IMR-90 (cell line): Measurements from ENCODE around the gene IRF2BP2. TPM values are rescaled to one million over a fixed set of nuclear protein-coding genes. Genes with fewer than 3 reads are reported as not detected.
A peak's percentile ranks its signal among the peaks of the same experiment; 100 is the strongest.

ENCODE experiments used
- ATAC-seq: fragments of 200-7000 bp; cut with Tn5 transposase; 2 replicates; pipeline ENCODE4 v1.9.1; 2020; ENCODE audit warnings: low read depth, mild to moderate bottlenecking, moderate library complexity
- BruUV-seq: library from RNA; stranded (reverse); fragments of 400-500 nt; replicated peaks from 2 replicates; lab custom pipeline; 2021; lab: Mats Ljungman, UMichigan
- CTCF ChIA-PET: fragments of 300-600 bp; formaldehyde crosslinking; extraction: SDS; loops from one replicate; lab custom pipeline; 2021; ENCODE audit warnings: antibody characterized with exemption; lab: Yijun Ruan, JAX
- POLR2A ChIA-PET: fragments of 300-600 bp; sonication (Branson Sonifier 250); formaldehyde crosslinking; loops from one replicate; lab custom pipeline; 2022; ENCODE audit warnings: antibody characterized with exemption; ENCODE audit not compliant: unreplicated experiment; lab: Charles Lee
- DNase-seq: peaks from one replicate; pipeline ENCODE4 v3.0.0; 2013
- H2AFZ ChIP-seq: replicated peaks from 2 replicates; pipeline ENCODE3; 2013; ENCODE audit warnings: low read length, mild to moderate bottlenecking; ENCODE audit not compliant: poor library complexity
- H2AK5ac ChIP-seq: 2 replicates; pipeline ENCODE4 v1.6.1; 2013; ENCODE audit warnings: low read depth, low read length, inconsistent platforms
- H2AK9ac ChIP-seq: replicated peaks from 2 replicates; pipeline ENCODE3; 2013; ENCODE audit warnings: mild to moderate bottlenecking, low read depth, low read length, moderate library complexity; ENCODE audit not compliant: poor library complexity
- H2BK120ac ChIP-seq: 2 replicates; pipeline ENCODE4 v1.6.1; 2013; ENCODE audit warnings: low read depth, low read length, inconsistent platforms
- H2BK15ac ChIP-seq: 3 replicates; pipeline ENCODE4 v1.6.1; 2013; ENCODE audit warnings: low read depth, low read length, inconsistent platforms
- H2BK20ac ChIP-seq: 2 replicates; pipeline ENCODE4 v1.6.1; 2013; ENCODE audit warnings: low read depth, mild to moderate bottlenecking, inconsistent platforms, low read length, moderate library complexity
- H2BK5ac ChIP-seq: 2 replicates; pipeline ENCODE4 v1.6.1; 2013; ENCODE audit warnings: mild to moderate bottlenecking, low read depth, low read length, inconsistent platforms; ENCODE audit not compliant: poor library complexity, severe bottlenecking
- H3K14ac ChIP-seq: replicated peaks from 2 replicates; pipeline ENCODE4 v1.6.1; 2013; ENCODE audit warnings: low read depth, low read length, inconsistent platforms
- H3K18ac ChIP-seq: 2 replicates; pipeline ENCODE4 v1.6.1; 2013; ENCODE audit warnings: low read depth, low read length, control low read depth
- H3K23ac ChIP-seq: 2 replicates; pipeline ENCODE4 v1.6.1; 2013; ENCODE audit warnings: low read depth, low read length, inconsistent platforms
- H3K27ac ChIP-seq: 2 replicates; pipeline ENCODE4 v1.5.1; 2013; ENCODE audit warnings: mild to moderate bottlenecking, control low read depth, low read length; ENCODE audit not compliant: insufficient read depth
- H3K27me3 ChIP-seq: 2 replicates; pipeline ENCODE4 v1.6.1; 2013; ENCODE audit warnings: low read length; ENCODE audit not compliant: control insufficient read depth, insufficient read depth
- H3K36me3 ChIP-seq: 2 replicates; pipeline ENCODE4 v1.6.1; 2013; ENCODE audit warnings: low read length, mixed read lengths; ENCODE audit not compliant: control insufficient read depth, insufficient read depth
- H3K4ac ChIP-seq: 2 replicates; pipeline ENCODE4 v1.6.1; 2013; ENCODE audit warnings: low read depth, low read length, inconsistent platforms
- H3K4me1 ChIP-seq: 2 replicates; pipeline ENCODE4 v1.6.1; 2013; ENCODE audit warnings: low read length, mixed read lengths; ENCODE audit not compliant: control insufficient read depth, insufficient read depth
- H3K4me2 ChIP-seq: 2 replicates; pipeline ENCODE4 v1.6.1; 2013; ENCODE audit warnings: low read depth, mild to moderate bottlenecking, control low read depth, low read length, moderate library complexity
- H3K4me3 ChIP-seq: 2 replicates; pipeline ENCODE4 v1.5.1; 2013; ENCODE audit warnings: low read depth, mild to moderate bottlenecking, control low read depth, low read length, moderate library complexity; ENCODE audit not compliant: insufficient read depth
- H3K56ac ChIP-seq: 2 replicates; pipeline ENCODE4 v1.6.1; 2013; ENCODE audit warnings: low read length, inconsistent platforms; ENCODE audit not compliant: insufficient read depth; ENCODE audit errors: extremely low read depth
- H3K79me1 ChIP-seq, 2 experiments: 2 replicates each; pipeline ENCODE4 v1.6.1; 2013; ENCODE audit warnings: low read length in 2 of 2, inconsistent platforms in 1 of 2, low read depth in 1 of 2
- H3K9ac ChIP-seq: 2 replicates; pipeline ENCODE4 v1.6.1; 2013; ENCODE audit warnings: low read depth, low read length, control low read depth
- H3K9me1 ChIP-seq: 2 replicates; pipeline ENCODE4 v1.6.1; 2013; ENCODE audit warnings: low read length, inconsistent platforms; ENCODE audit not compliant: insufficient read depth
- H3K9me3 ChIP-seq: 2 replicates; pipeline ENCODE4 v1.6.1; 2013; ENCODE audit warnings: low read length; ENCODE audit not compliant: control insufficient read depth, insufficient read depth
- H4K20me1 ChIP-seq: 2 replicates; pipeline ENCODE4 v1.6.1; 2013; ENCODE audit warnings: low read length, inconsistent platforms; ENCODE audit not compliant: insufficient read depth
- H4K5ac ChIP-seq: 2 replicates; pipeline ENCODE4 v1.6.1; 2013; ENCODE audit warnings: mild to moderate bottlenecking, low read depth, low read length, control low read depth
- H4K8ac ChIP-seq, 2 experiments: 2 replicates each; pipeline ENCODE4 v1.6.1; 2013; ENCODE audit warnings: low read depth in 2 of 2, low read length in 2 of 2, control low read depth in 1 of 2, inconsistent platforms in 1 of 2
- H4K91ac ChIP-seq: 2 replicates; pipeline ENCODE4 v1.6.1; 2013; ENCODE audit warnings: low read depth, low read length, inconsistent platforms; ENCODE audit not compliant: insufficient read depth
- BHLHE40 ChIP-seq: fragments of 150-350 bp; IDR thresholded peaks from 2 replicates; pipeline ENCODE4 v1.6.1; 2016; ENCODE audit warnings: mild to moderate bottlenecking, low read depth, low read length
- CHD1 ChIP-seq: IDR thresholded peaks from 2 replicates; pipeline ENCODE4 v1.6.1; 2012; ENCODE audit warnings: low read depth, low read length, improper control_type of control experiment
- MAZ ChIP-seq: IDR thresholded peaks from 2 replicates; pipeline ENCODE4 v1.6.1; 2012; ENCODE audit warnings: low read depth, mild to moderate bottlenecking, low read length, improper control_type of control experiment, moderate library complexity, borderline replicate concordance
- NFE2L2 ChIP-seq: fragments of 150-350 bp; IDR thresholded peaks from 2 replicates; pipeline ENCODE4 v1.6.1; 2016; ENCODE audit warnings: low read depth, mild to moderate bottlenecking, low read length
- RCOR1 ChIP-seq: IDR thresholded peaks from 2 replicates; pipeline ENCODE4 v1.6.1; 2012; ENCODE audit warnings: mild to moderate bottlenecking, low read length, improper control_type of control experiment; ENCODE audit not compliant: insufficient replicate concordance
- WGBS, 2 experiments: methylation state at CpG; one replicate each; pipeline versions ENCODE4 v1.1.5 to v1.1.7; 2013; ENCODE audit warnings: missing lambda C conversion rate in 2 of 2; ENCODE audit not compliant: insufficient read length in 1 of 2; ENCODE audit errors: extremely low coverage in 2 of 2; 5-methylcytosine and 5-hydroxymethylcytosine counted together
- dilution Hi-C: fragments of 300-500 bp; cut with HindIII; formaldehyde crosslinking; loops from one replicate; pipeline ENCODE4 v1.14.3; 2018; ENCODE audit warnings: low sequenced_read_pairs; ENCODE audit not compliant: unreplicated experiment
- in situ Hi-C: fragments of 300-500 bp; cut with MboI; formaldehyde crosslinking; loops from 3 replicates; pipeline ENCODE4 v1.14.3; 2019; ENCODE audit warnings: low sequenced_read_pairs, inconsistent platforms, mixed read lengths
- intact Hi-C: fragments of 100-400 bp; cut with micrococcal nuclease; formaldehyde crosslinking; loops from 2 replicates; pipeline ENCODE4 v1.10.0; 2022
- microRNA-seq, 2 experiments: library from miRNA; stranded (forward) in 1 of 2; unstranded in 1 of 2; fragments of 10-50 nt in 1 of 2; fragments of <30 nt in 1 of 2; gene quantifications in 1 of 2; microRNA quantifications in 1 of 2; one replicate each; pipeline versions ENCODE3 to v1.1.0; 2013 to 2020; ENCODE audit not compliant: insufficient read depth in 1 of 2, insufficient read length in 1 of 2, unreplicated experiment in 1 of 2
- polyA plus RNA-seq, 3 experiments: library from polyadenylated mRNA; depleted of rRNA; stranded (reverse); fragments of >200 nt; gene quantifications; 2 replicates each; pipeline ENCODE4 v1.2.3, GENCODE V29; 2012; ENCODE audit warnings: low replicate concordance in 1 of 3
- small RNA-seq, 5 experiments: library from RNA; depleted of rRNA; stranded (forward); fragments of <200 nt; gene quantifications; one replicate each; pipeline ENCODE3, GENCODE V24; 2012
- total RNA-seq: library from RNA; depleted of rRNA; stranded (reverse); fragments of >200 nt; gene quantifications from 2 replicates; pipeline ENCODE4 v1.2.3, GENCODE V29; 2012; rRNA removed

The IRF2BP2 gene
- total and polyA plus RNA-seq, 2 of the 4 experiments (the other 2 are of a cell fraction) = 47.0 to 66.6 TPM

DNA sequence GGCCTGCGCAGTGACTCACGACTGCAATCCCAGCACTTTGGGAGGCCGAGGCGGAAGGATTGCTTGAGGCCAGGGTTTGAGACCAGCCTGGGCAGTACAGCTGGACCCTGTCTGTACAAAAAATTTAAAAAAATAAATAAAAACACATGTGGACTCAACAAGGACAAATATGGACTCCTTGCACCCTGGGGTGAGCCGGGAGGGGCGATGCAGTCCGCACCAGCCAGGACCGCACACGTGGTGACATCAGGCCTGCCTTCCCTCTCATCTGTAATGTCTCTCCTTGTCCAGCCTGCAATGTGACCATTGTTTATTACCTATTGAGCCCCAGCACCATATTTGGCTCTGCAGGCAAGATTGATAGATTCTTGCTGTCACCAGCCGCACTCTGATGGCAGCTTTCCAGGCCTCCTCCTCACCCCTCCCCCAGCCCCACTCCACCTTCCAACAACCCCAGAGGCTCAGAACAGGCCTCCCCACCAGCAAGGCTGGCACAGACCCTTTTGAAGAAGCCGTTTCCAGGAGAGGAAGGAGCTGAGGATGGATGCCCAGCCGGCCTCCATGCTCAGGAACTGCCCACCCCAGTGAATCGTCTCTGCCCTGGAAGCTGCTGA, 55.2 kb downstream of the IRF2BP2 start:
- WGBS, 2 experiments = 64% methylated on average over 5 of the region's 13 CpGs; no CpG with 5 or more reads in 1 of the 2 experiments
- Histone ChIP-seq H3K4me3 (no peak overlapping the region), H3K4me2 (no peak overlapping the region), H4K91ac (peak overlapping the region; percentile 24; the same call in 1 of the 2 replicates), H3K79me1 (no peaks in the 10 kb centered on the region), H4K20me1 (no peaks in the 10 kb centered on the region), H4K8ac (no peak overlapping the region), H3K14ac (peak overlapping the region; percentile 69; the same call in 1 of the 2 replicates), H2BK120ac (no peak overlapping the region), H2AFZ (peak overlapping the region; percentile 46), H2AK5ac (peak overlapping the region; percentile 75; the same call in 1 of the 2 replicates), H3K4me1 (peaks cover 10% of the 10 kb centered on the region), H2BK20ac (peak overlapping the region; percentile 46), H3K18ac (no peak overlapping the region), H2BK15ac (peak overlapping the region; percentile 44; the same call in 1 of the 3 replicates), H3K36me3 (no peaks in the 10 kb centered on the region), H3K27me3 (no peaks in the 10 kb centered on the region), H3K9me1 (peaks cover 19% of the 10 kb centered on the region), H2AK9ac (no peak overlapping the region), H3K27ac (no peak overlapping the region), H3K56ac (no peak overlapping the region), H3K23ac (no peak overlapping the region), H3K9me3 (no peaks in the 10 kb centered on the region), H3K4ac (peak overlapping the region; percentile 65), H4K5ac (no peak overlapping the region), H2BK5ac (no peak overlapping the region), H3K9ac (no peak overlapping the region)
- BruUV-seq = no TSS peak
- ChIA-PET CTCF (interaction anchor here (1.0 kb wide), 1 partner anchor 15 kb away, joined by 3 read pairs; no protein-coding TSS in a partner anchor), POLR2A (no interaction called here)
- intact Hi-C loops = no loop called here
- no peak for DNase-seq
- dilution Hi-C loops = no loop called here
- in situ Hi-C loops = no loop called here
- TF ChIP-seq CHD1 (no peak), MAZ (no peak), BHLHE40 (no peak), RCOR1 (no peak), NFE2L2 (no peak)
- no peak for ATAC-seq

Small RNAs within 50 kb of the gene (microRNA-seq; reads per million reads assigned to microRNA genes)
- not detected for gene RF00096 (ENCODE audit: insufficient read depth, insufficient read length)

Small RNAs within 50 kb of the gene (small RNA-seq; reads per million reads assigned to genes)
- gene RF00096 = 0 to 0.15 (median 0) reads per million in 5 experiments

Other genes starting within 250 kb of the IRF2BP2 start
- 6.8 and 18.6 TPM in 2 replicates for gene COA6, start 236.7 kb downstream of the IRF2BP2 start, total RNA-seq
- gene COA6, start 236.7 kb downstream of the IRF2BP2 start, polyA plus RNA-seq (2012; rRNA removed) = 14.0 and 14.3 TPM in 2 replicates
- 10.6 and 12.8 TPM in 2 replicates for gene TARBP1, start 131.0 kb downstream of the IRF2BP2 start, total RNA-seq
- 16.0 and 17.7 TPM in 2 replicates for gene TARBP1, start 131.0 kb downstream of the IRF2BP2 start, polyA plus RNA-seq (2012; rRNA removed)